Activated T-helper 17 cell treated with anti-CD3 and anti-CD28 coated beads, Interleukin-2, amount 50 U/mL, for 72 hours (primary cell): ENCODE measurements around the gene FGF5. TPM values are rescaled to one million over a fixed set of nuclear protein-coding genes. Genes with fewer than 3 reads are reported as not detected.
"Not testable (repeated sequence)": the region's sequence is repeated elsewhere in the genome, so short reads cannot be mapped to it uniquely, and the experiment has no call there.

Experiments used
- ATAC-seq: fragments of 150-1000 bp; cut with Tn5 transposase; replicated peaks from 2 replicates; pipeline ENCODE4 v1.10.0; 2021; ENCODE audit warnings: mild to moderate bottlenecking, moderate library complexity
- H3K27ac Mint-ChIP-seq: one replicate; pipeline ENCODE4 v1.8.0; 2022; ENCODE audit warnings: mixed read lengths
- H3K27me3 Mint-ChIP-seq: one replicate; pipeline ENCODE4 v1.8.0; 2022; ENCODE audit warnings: mixed read lengths
- H3K36me3 Mint-ChIP-seq: one replicate; pipeline ENCODE4 v1.8.0; 2022; ENCODE audit warnings: low read depth, mild to moderate bottlenecking, mixed read lengths
- H3K4me1 Mint-ChIP-seq: one replicate; pipeline ENCODE4 v1.8.0; 2022; ENCODE audit warnings: mixed read lengths
- H3K4me3 Mint-ChIP-seq: one replicate; pipeline ENCODE4 v1.8.0; 2022; ENCODE audit warnings: mild to moderate bottlenecking, mixed read lengths
- H3K9me3 Mint-ChIP-seq: one replicate; pipeline ENCODE4 v1.8.0; 2022; ENCODE audit warnings: mixed read lengths
- total RNA-seq, 2 donors: library from RNA; stranded (reverse); gene quantifications; one replicate each; pipeline ENCODE4 v1.2.3, GENCODE V29; 2022

FGF5 gene
- total RNA-seq, 2 donors from 2014 or later: not detected

DNA sequence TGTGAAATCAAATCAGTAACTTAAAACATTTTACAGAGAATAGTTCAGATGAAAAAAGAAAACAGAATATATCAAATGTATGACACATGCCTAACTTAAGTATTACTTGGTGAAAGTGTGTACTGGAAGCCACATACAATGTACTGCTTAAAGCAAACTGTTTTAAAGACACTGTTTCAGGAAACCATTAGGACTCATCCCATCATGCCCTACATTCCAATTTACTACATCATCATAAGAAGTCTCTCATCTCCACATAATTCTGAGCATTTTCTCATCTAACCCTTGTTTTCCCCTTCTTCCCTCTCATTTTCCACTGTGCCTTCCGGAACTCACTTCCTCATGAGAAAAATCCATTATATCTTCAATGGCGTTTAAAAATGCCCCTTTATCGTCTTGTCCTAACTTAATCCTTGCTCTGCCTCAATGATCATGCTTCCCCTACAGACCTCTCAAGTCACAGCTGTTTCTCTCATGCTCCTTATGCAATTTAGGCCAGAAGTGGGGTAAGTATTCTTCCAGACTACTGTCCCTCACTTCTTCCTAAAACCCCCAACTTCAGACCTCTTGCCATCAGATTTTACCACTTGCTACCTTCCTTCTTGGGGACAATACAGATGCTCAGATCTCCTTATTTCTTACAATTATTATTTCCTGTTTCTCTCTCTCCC is 26.8 kb upstream of the FGF5 start:
- Mint-ChIP-seq H3K27ac (no peak overlapping the region), H3K9me3 (no peaks in the 10 kb centered on the region), H3K36me3 (no peaks in the 10 kb centered on the region), H3K27me3 (peaks cover 10% of the 10 kb centered on the region), H3K4me3 (no peak overlapping the region), H3K4me1 (no peaks in the 10 kb centered on the region)
- ATAC-seq: no peak

DNA sequence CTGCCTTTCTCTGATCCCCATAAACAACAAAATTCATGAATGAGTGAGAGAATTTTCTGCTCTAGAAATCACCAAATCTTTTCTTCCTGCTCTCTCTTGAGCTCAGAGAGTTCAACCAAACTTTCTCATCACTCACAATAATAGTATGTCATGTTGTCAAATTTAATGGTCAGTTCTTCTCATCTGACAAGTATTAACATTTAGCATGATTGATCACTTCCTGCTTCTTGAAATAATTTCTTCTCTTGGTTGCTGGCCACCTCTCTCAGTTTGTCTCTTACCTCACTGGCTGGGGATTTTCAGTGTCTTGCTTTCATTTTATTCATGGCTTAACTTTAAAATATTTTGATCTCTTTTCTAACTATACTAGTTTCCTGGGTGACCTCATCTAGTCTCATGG is 25.5 kb upstream of the FGF5 start:
- Mint-ChIP-seq H3K36me3 (no peaks in the 10 kb centered on the region), H3K27ac (no peak overlapping the region), H3K4me3 (no peak overlapping the region), H3K4me1 (no peaks in the 10 kb centered on the region), H3K9me3 (no peaks in the 10 kb centered on the region), H3K27me3 (peaks cover 9% of the 10 kb centered on the region)
- ATAC-seq: no peak

DNA sequence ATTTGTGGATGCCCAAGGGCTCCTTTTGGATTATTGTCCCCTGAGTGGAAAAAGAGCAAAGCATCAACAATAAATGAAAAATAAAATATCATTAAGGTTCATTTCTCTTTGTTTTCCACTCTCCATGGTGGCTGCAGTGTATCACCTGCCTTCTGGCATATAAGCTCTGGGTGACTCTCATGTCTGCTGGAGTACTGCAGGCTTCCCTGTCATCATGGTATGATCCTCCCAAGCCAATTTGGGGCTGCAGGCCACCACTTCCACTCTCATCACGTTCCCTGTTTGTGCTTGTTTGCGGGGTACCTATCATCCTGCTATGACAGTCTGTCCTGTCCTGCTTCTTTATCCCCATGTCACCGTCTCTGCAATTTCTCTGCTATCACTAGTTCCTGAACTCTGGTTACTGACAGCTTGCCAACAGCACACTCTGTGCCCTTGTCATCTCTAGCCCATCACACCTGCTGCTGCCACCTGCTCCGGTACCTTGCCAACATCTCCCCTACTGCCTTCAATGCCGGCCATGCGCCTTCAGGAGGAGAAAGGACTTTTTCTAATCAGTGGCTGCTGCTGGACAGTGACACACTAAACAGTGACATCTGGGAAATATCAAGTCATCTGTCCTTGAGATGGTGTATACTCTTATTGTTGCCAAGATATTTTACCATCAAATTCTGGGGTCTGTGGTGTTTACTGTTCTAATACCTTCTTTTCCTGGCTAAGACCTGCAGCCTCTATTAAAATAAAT is 23.0 kb upstream of the FGF5 start:
- H3K4me3 Mint-ChIP-seq: no peak overlapping the region
- no peak for ATAC-seq
- H3K9me3 Mint-ChIP-seq: no peaks in the 10 kb centered on the region
- no peaks in the 10 kb centered on the region for H3K4me1 Mint-ChIP-seq
- H3K36me3 Mint-ChIP-seq: no peaks in the 10 kb centered on the region
- H3K27ac Mint-ChIP-seq: no peak overlapping the region
- peaks cover 13% of the 10 kb centered on the region for H3K27me3 Mint-ChIP-seq

DNA sequence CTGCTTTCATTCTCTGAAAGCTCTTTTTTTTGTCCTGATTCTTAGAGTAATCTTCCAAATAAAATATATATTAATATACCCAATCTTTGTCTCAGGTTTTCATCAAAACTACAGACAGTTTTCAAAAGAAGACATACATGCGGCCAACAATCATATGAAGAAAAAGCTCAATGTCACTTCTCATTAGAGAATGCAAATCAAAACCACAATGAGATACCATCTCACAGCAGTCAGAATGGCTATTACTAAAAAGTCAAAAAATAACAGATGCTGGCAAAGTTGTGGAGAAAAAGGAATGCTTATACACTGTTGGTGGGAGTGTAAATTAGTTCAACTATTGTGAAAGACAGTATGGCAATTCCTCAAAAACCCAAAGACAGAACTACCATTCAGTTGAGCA is 19.0 kb upstream of the FGF5 start:
- not testable (repeated sequence) for ATAC-seq, H3K4me3 Mint-ChIP-seq

DNA sequence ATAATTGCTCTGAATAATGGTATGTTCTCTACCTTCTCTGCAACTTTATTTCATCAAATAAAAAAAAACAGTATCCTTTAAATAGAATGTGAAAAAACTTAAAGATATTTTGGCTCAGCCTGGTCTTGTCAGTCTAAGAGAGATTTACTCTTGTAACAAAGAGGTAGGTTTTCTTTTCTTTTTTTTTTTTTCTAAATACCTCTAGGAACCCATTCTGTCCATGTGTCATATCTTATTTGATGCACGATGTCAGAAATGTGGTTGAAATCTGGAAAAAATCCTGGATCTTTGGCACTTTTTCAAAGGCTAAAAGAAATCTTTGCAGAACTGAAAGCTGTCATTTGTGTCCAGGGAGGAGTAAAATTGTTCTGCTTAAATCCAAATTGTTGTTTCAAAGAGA is 17.3 kb upstream of the FGF5 start:
- H3K9me3 Mint-ChIP-seq: no peaks in the 10 kb centered on the region
- no peak overlapping the region for H3K4me3 Mint-ChIP-seq
- H3K27ac Mint-ChIP-seq: no peak overlapping the region
- no peak for ATAC-seq
- H3K27me3 Mint-ChIP-seq: peaks cover 12% of the 10 kb centered on the region
- no peaks in the 10 kb centered on the region for H3K36me3 Mint-ChIP-seq
- no peaks in the 10 kb centered on the region for H3K4me1 Mint-ChIP-seq

More for the DNA sequence above, 19.0 kb upstream of the FGF5 start:
- H3K9me3 Mint-ChIP-seq, H3K36me3 Mint-ChIP-seq, H3K4me1 Mint-ChIP-seq, H3K27ac Mint-ChIP-seq: not testable (repeated sequence)
- peaks cover 16% of the 10 kb centered on the region for H3K27me3 Mint-ChIP-seq

DNA sequence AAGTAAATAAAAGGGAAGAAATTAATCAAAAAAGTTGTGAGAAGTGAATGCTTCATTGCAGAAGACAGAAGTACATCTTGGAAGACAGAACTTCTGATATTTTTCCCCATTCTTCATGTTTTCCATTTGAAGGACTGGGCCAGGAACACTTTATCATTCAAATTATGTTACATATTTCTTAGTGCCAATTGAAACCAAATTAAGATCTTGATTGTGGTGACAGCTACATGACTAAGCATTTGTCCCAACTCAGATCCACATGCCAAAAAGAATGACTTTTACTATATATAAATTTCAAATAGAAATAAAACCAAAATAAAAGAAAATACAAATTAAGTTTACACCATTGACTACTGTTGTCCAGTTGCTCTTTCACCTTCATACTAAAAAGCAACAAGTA is 14.0 kb upstream of the FGF5 start:
- ATAC-seq: no peak
- H3K4me3 Mint-ChIP-seq: no peak overlapping the region
- no peaks in the 10 kb centered on the region for H3K4me1 Mint-ChIP-seq
- H3K27me3 Mint-ChIP-seq: peaks cover 20% of the 10 kb centered on the region
- no peaks in the 10 kb centered on the region for H3K9me3 Mint-ChIP-seq
- H3K36me3 Mint-ChIP-seq: no peaks in the 10 kb centered on the region
- H3K27ac Mint-ChIP-seq: no peak overlapping the region

DNA sequence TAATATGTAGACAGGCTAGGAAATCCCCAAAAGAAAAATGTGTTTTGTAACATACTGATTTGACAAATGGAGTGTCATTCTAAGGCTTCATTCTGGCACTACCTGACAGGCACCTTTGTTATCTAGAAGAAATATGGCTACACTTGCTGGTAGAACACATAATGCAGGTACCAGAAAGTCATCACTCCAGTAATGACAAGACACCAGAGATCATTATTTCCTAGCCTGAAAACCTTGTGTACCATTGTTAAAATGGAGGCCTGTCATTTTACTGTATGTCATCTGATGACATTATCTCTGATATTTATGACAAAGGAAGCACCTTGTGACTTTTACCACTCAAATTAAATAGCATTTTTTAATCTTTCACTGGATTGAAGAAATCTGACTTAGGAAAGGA is 13.5 kb upstream of the FGF5 start:
- ATAC-seq: no peak
- H3K36me3 Mint-ChIP-seq: no peaks in the 10 kb centered on the region
- H3K27ac Mint-ChIP-seq: no peak overlapping the region
- H3K27me3 Mint-ChIP-seq: peaks cover 24% of the 10 kb centered on the region
- H3K4me1 Mint-ChIP-seq: no peaks in the 10 kb centered on the region
- H3K4me3 Mint-ChIP-seq: no peak overlapping the region
- no peaks in the 10 kb centered on the region for H3K9me3 Mint-ChIP-seq

DNA sequence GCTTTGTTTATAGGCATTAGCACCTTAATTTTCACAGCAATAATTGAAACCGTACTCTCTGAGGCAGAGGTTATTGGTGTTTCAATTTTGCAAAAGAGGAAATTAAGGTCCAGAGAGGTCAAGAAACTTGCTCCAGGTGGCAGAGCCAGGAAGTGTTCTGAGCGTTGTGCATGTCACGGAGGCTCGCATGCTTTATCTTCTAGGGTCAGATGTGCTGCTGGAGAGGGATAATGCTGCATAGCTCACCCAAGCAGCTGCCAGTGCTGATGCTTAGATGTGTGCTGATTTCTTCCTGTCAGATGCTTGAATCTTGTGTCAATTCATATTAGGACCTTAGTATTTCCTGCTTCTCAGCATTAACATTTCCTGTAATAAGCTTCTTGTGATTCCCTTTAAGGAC is 13.0 kb upstream of the FGF5 start:
- H3K9me3 Mint-ChIP-seq: no peaks in the 10 kb centered on the region
- no peak for ATAC-seq
- H3K36me3 Mint-ChIP-seq: no peaks in the 10 kb centered on the region
- no peak overlapping the region for H3K4me3 Mint-ChIP-seq
- peaks cover 26% of the 10 kb centered on the region for H3K27me3 Mint-ChIP-seq
- H3K27ac Mint-ChIP-seq: no peak overlapping the region
- H3K4me1 Mint-ChIP-seq: no peaks in the 10 kb centered on the region

DNA sequence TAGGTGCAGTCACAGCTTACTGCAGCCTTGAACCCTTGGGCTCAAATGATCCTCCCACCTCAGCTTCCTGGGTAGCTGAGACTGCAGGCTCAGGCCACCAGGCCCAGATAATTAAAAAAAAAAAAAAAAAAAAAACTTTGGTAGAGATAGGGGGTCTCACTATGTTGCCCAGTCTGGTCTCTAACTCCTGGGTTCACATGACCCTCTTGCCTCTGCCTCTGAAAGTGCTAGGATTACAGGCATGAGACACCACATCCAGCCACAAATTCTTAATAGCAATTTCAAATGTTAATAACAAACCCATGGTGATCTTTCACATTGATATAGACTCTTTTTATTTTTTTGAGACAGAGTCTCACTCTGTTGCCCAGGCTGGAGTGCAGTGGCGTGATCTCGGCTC is 12.3 kb upstream of the FGF5 start:
- Mint-ChIP-seq H3K9me3 (no peaks in the 10 kb centered on the region), H3K27me3 (peaks cover 28% of the 10 kb centered on the region), H3K27ac (no peak overlapping the region), H3K4me1 (no peaks in the 10 kb centered on the region), H3K36me3 (no peaks in the 10 kb centered on the region), H3K4me3 (no peak overlapping the region)
- no peak for ATAC-seq

DNA sequence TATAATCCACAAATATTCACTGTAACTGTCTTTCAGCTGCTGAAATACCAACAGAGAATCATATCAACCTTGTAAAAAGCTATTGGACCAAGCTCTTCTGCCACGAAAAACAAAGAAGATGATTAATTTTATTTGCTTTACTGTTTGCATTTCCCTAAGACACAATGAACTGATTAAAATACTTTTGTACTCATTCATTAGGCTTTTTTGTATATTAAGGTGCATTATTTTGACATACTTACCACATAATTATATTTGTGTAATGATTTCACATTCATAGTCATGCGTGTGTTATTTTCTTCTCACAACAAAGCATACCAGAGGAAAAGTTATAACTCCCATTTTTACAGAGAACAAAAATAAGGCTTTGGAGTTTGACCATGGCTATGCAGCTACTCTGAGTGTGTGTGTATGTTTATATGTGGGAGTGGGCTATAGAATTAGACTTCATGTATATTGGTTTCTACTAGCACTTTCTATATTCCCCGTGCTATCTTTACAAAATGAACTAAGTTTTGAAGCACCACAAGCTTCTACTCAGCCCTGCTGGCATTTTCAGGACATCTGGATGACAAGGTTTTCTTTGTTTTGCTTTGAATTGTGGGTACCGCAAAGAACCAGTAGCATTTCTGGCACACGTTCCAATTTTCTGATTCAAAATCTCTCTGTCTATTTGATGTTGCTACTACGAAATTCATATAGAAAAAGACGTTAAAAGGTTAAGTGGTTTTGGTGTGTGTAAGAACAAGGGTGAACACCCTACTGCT is 11.0 kb upstream of the FGF5 start:
- ATAC-seq: no peak
- Mint-ChIP-seq H3K4me1 (no peaks in the 10 kb centered on the region), H3K36me3 (no peaks in the 10 kb centered on the region), H3K9me3 (no peaks in the 10 kb centered on the region), H3K27ac (no peak overlapping the region), H3K4me3 (no peak overlapping the region), H3K27me3 (peaks cover 35% of the 10 kb centered on the region)

DNA sequence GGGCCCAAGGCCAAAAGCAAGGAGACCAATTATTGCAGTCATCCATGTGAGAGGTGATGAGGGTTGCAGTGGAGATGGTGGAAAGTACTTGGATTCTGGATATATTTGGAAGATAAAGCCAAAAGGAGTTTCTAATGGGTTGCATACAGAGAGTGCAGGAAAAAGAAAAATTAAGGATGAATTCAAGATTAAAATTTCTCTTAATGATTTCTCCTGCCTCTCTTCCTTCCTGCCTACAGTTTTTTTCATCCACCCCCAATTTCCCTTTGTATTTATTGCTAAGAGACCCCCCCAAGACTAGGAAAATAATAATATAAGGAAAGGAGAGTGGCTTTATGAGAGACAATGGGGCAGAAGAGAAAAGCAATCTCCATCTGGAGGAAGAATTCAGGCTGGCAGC is 8.6 kb upstream of the FGF5 start:
- Mint-ChIP-seq H3K4me3 (no peak overlapping the region), H3K27ac (no peak overlapping the region), H3K36me3 (no peaks in the 10 kb centered on the region), H3K27me3 (peaks cover 36% of the 10 kb centered on the region), H3K9me3 (no peaks in the 10 kb centered on the region), H3K4me1 (no peaks in the 10 kb centered on the region)
- no peak for ATAC-seq

DNA sequence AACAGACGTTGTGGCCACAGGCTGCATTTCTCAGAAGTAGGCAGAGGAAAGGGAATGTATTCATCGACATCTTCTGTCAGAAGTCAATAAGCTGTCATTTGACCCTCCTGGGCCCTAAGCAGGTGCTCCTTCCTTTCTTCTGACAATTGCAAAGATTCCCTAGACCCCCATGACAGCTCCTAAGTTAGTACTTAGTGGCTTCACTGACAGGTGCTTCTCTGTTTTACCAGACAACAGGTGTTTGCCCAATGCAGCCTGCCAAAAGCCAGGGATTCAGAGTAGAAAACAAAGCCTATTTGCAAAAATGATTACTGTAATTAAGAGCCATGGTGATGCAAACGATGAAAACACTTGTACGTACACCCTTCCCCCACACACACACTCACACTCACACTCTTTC is 7.5 kb upstream of the FGF5 start:
- H3K36me3 Mint-ChIP-seq: no peaks in the 10 kb centered on the region
- H3K27ac Mint-ChIP-seq: no peak overlapping the region
- H3K4me3 Mint-ChIP-seq: no peak overlapping the region

DNA sequence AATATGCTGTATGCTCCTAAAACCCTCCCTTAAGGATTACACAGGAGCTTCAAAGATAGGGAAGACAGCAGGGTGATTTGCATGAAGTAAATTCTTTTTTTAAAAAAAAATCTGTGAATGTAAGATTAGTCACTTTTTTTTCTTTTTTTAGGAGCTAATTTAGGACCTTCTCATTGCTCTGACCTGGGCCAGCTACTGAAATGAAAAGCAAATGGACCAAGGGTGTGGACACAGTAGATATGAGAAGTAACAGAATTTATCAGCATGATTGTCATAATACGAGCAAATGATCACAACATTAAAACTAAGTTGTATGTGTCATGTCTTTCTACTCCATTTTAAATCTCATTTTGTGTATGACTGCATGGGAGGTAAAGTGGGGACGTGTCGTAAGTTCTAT is 6.6 kb upstream of the FGF5 start:
- Mint-ChIP-seq H3K27me3 (peaks cover 56% of the 10 kb centered on the region), H3K4me3 (no peak overlapping the region), H3K9me3 (no peaks in the 10 kb centered on the region), H3K4me1 (no peaks in the 10 kb centered on the region), H3K27ac (no peak overlapping the region), H3K36me3 (no peaks in the 10 kb centered on the region)
- ATAC-seq: no peak

More for the DNA sequence above, 7.5 kb upstream of the FGF5 start:
- H3K4me1 Mint-ChIP-seq: no peaks in the 10 kb centered on the region
- H3K9me3 Mint-ChIP-seq: no peaks in the 10 kb centered on the region
- peaks cover 48% of the 10 kb centered on the region for H3K27me3 Mint-ChIP-seq
- no peak for ATAC-seq

DNA sequence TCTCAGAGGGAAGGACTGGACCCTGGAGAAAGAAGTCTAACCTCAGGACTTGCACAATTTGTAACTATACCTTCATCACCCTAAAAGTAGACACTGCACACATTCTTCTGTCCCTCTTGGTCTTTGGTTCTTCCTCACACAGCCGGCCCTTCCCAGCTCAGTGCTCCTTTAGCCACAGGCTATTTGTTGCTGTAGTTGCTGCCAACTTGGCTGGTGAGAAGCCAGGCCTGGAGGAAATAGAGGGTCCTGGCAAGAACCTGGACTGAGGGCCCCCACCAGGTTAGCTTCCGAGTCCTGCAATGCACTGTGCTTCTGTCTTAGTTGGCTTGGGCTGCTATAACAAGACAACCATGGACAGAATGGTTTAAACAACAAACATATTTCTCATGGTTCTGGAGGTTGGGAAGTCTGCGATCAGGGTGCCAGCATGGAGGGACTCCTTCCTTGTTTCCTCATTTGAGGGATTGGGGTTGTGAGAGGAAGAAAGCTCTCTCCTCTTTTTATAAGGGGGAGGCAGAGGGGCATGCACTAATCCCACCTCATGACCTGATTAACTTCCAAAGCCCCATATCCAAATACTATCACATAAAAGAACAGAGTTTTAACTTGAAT is 4.4 kb upstream of the FGF5 start:
- peaks cover 61% of the 10 kb centered on the region for H3K27me3 Mint-ChIP-seq
- ATAC-seq: no peak
- no peak overlapping the region for H3K27ac Mint-ChIP-seq
- H3K9me3 Mint-ChIP-seq: no peaks in the 10 kb centered on the region
- H3K4me1 Mint-ChIP-seq: peaks cover 6% of the 10 kb centered on the region
- no peaks in the 10 kb centered on the region for H3K36me3 Mint-ChIP-seq
- no peak overlapping the region for H3K4me3 Mint-ChIP-seq
